GM19468 (cell line): ENCODE measurements around the gene CHKA.

Experiments used
- ATAC-seq: cut with Tn5 transposase; IDR thresholded peaks from one replicate; pipeline ENCODE4 v1.9.1; 2021; ENCODE audit warnings: mild to moderate bottlenecking, moderate library complexity, moderate number of reproducible peaks; ENCODE audit not compliant: unreplicated experiment; ENCODE audit errors: extremely low read depth

The CHKA gene

GRCh38 chr11:68050371-68050841, 70.8 kb downstream of the CHKA start:
- no peak for ATAC-seq

- ATAC-seq: no peak
These were observed 71.4 kb downstream of the CHKA start for GRCh38 chr11:68049509-68050370.

- no peak for ATAC-seq
These were observed 72.3 kb downstream of the CHKA start for GRCh38 chr11:68048681-68049508.

GRCh38 chr11:68047437-68048290, 73.5 kb downstream of the CHKA start:
- no peak for ATAC-seq

GRCh38 chr11:68044898-68045351, 76.3 kb downstream of the CHKA start:
- no peak for ATAC-seq

GRCh38 chr11:68044145-68044813, 76.9 kb downstream of the CHKA start:
- ATAC-seq: no peak

- ATAC-seq: no peak
These were observed 77.6 kb downstream of the CHKA start for GRCh38 chr11:68043349-68044144.

- no peak for ATAC-seq
These were observed 78.2 kb downstream of the CHKA start for GRCh38 chr11:68043029-68043348.

- no peak for ATAC-seq
These were observed 78.8 kb downstream of the CHKA start for GRCh38 chr11:68042219-68043028.

- no peak for ATAC-seq
These were observed 79.5 kb downstream of the CHKA start for GRCh38 chr11:68041617-68042218.

GRCh38 chr11:68040957-68041591, 80.1 kb downstream of the CHKA start:
- no peak for ATAC-seq

GRCh38 chr11:68040101-68040956, 80.9 kb downstream of the CHKA start:
- peak; percentile 27 for ATAC-seq

- ATAC-seq: no peak
These were observed 81.6 kb downstream of the CHKA start for GRCh38 chr11:68039526-68040086.

GRCh38 chr11:68038718-68039525, 82.3 kb downstream of the CHKA start, which contains the start of gene TCIRG1:
Gene TCIRG1, plus strand, starts transcription at chr11:68039025. Its CDS starts 2,247 bp downstream, at chr11:68041272.
- no peak for ATAC-seq

- no peak for ATAC-seq
These were observed 82.9 kb downstream of the CHKA start for GRCh38 chr11:68038226-68038717.
